ENCODE results near the gene KDM4B.

- TF ChIP-seq POLR2A (IDR thresholded peaks at IDR 0.05) (no peak), CTCF (IDR thresholded peaks at IDR 0.05) (no peak), POLR2AphosphoS5 (IDR thresholded peaks at IDR 0.05) (no peak)
Measured at GRCh38 chr19:5114727-5115126, 145.8 kb downstream of the KDM4B start.

Data from transverse colon (tissue), 4 donors.